HTERT RPE-1 (cell line): ENCODE measurements around the gene SMC1A.
"Not testable (repeated sequence)": the region's sequence is repeated elsewhere in the genome, so short reads cannot be mapped to it uniquely, and the experiment has no call there.

Experiments used
- in situ Hi-C: fragments of 300-500 bp; cut with MboI; formaldehyde crosslinking; loops from 4 replicates; pipeline ENCODE4 v1.14.3; 2020; ENCODE audit warnings: low sequenced_read_pairs

Gene SMC1A

GRCh38 chrX:53422861-53423306 is 430 bp upstream of the SMC1A start, which contains the start of gene RIBC1:
Gene RIBC1, plus strand, starts transcription at chrX:53422873. Its CDS starts 3,404 bp downstream, at chrX:53426277.
- in situ Hi-C loops, result no loop called here

GRCh38 chrX:53421772-53422085 is 725 bp downstream of the SMC1A start:
- in situ Hi-C loops, result no loop called here

- in situ Hi-C loops, result no loop called here
Observed at GRCh38 chrX:53421125-53421524, 1.3 kb downstream of the SMC1A start.

- in situ Hi-C loops, result not testable (repeated sequence)
Observed at GRCh38 chrX:53420351-53420750, 2.1 kb downstream of the SMC1A start.

- in situ Hi-C loops, result no loop called here
Observed at GRCh38 chrX:53412446-53412845, 10.0 kb downstream of the SMC1A start.

- in situ Hi-C loops, result no loop called here
Observed at GRCh38 chrX:53403535-53403934, 18.9 kb downstream of the SMC1A start.

GRCh38 chrX:53398216-53398615 is 24.2 kb downstream of the SMC1A start:
- in situ Hi-C loops, result no loop called here

- in situ Hi-C loops, result no loop called here
Observed at GRCh38 chrX:53395605-53396298, 26.7 kb downstream of the SMC1A start.

GRCh38 chrX:53383376-53384076 is 38.9 kb downstream of the SMC1A start:
- in situ Hi-C loops, result no loop called here

GRCh38 chrX:53379747-53380146 is 42.7 kb downstream of the SMC1A start:
- in situ Hi-C loops, result no loop called here

- in situ Hi-C loops, result no loop called here
Observed at GRCh38 chrX:53379008-53379710, 43.3 kb downstream of the SMC1A start.

- in situ Hi-C loops, result no loop called here
Observed at GRCh38 chrX:53377464-53377863, 45.0 kb downstream of the SMC1A start.

- in situ Hi-C loops, result no loop called here
Observed at GRCh38 chrX:53376888-53377287, 45.6 kb downstream of the SMC1A start.

GRCh38 chrX:53374923-53375322 is 47.5 kb downstream of the SMC1A start:
- in situ Hi-C loops, result no loop called here

- in situ Hi-C loops, result no loop called here
Observed at GRCh38 chrX:53374222-53374820, 48.1 kb downstream of the SMC1A start.

- in situ Hi-C loops, result no loop called here
Observed at GRCh38 chrX:53373307-53373706, 49.1 kb downstream of the SMC1A start.

GRCh38 chrX:53366454-53366853 is 56.0 kb downstream of the SMC1A start:
- in situ Hi-C loops, result not testable (repeated sequence)

- in situ Hi-C loops, result no loop called here
Observed at GRCh38 chrX:53362449-53362848, 60.0 kb downstream of the SMC1A start.

GRCh38 chrX:53357799-53358530 is 64.5 kb downstream of the SMC1A start:
- in situ Hi-C loops, result no loop called here

- in situ Hi-C loops, result no loop called here
Observed at GRCh38 chrX:53356186-53356585, 66.3 kb downstream of the SMC1A start.

- in situ Hi-C loops, result no loop called here
Observed at GRCh38 chrX:53354669-53355068, 67.8 kb downstream of the SMC1A start.
